BLaER1 (cell line): ENCODE data around the gene MIB2.
"Not testable (repeated sequence)": the region's sequence is repeated elsewhere in the genome, so short reads cannot be mapped to it uniquely, and the experiment has no call there.

Experiments used
- H3K27ac ChIP-seq: shearing (Covaris generic); formaldehyde crosslinking; 2 replicates; pipeline ENCODE4 v1.8.1; 2022
- H3K27me3 ChIP-seq: shearing (Covaris generic); formaldehyde crosslinking; 2 replicates; pipeline ENCODE4 v1.8.1; 2022
- H3K36me3 ChIP-seq: shearing (Covaris generic); formaldehyde crosslinking; 2 replicates; pipeline ENCODE4 v1.8.1; 2022
- H3K4me1 ChIP-seq: shearing (Covaris generic); formaldehyde crosslinking; 2 replicates; pipeline ENCODE4 v1.8.1; 2022
- H3K4me2 ChIP-seq: shearing (Covaris generic); formaldehyde crosslinking; 2 replicates; pipeline ENCODE4 v1.8.1; 2022
- H3K4me3 ChIP-seq: shearing (Covaris generic); formaldehyde crosslinking; 2 replicates; pipeline ENCODE4 v1.8.1; 2022
- H3K9ac ChIP-seq: shearing (Covaris generic); formaldehyde crosslinking; 2 replicates; pipeline ENCODE4 v1.8.1; 2022
- H3K9me3 ChIP-seq: shearing (Covaris generic); formaldehyde crosslinking; 2 replicates; pipeline ENCODE4 v1.8.1; 2022
- H4K20me1 ChIP-seq: shearing (Covaris generic); formaldehyde crosslinking; 2 replicates; pipeline ENCODE4 v1.8.1; 2022
- Cebpa-rat ChIP-seq: shearing (Covaris generic); IDR thresholded peaks from 2 replicates; pipeline ENCODE4 v1.8.1; 2022

MIB2 gene

GRCh38 chr1:1631782-1632420 is 16.6 kb downstream of the MIB2 start, which contains the start of gene MMP23B:
Gene MMP23B (plus strand): TSS chr1:1632173. CDS start chr1:1632219, 46 bp downstream.
- TF ChIP-seq Cebpa-rat, result no peak
- H3K36me3 ChIP-seq, result peaks cover 12% of the 10 kb centered on the region
- peaks cover 20% of the 10 kb centered on the region for H3K27me3 ChIP-seq
- H3K9me3 ChIP-seq, result no peaks in the 10 kb centered on the region
- H3K9ac ChIP-seq, result no peak within 1 kb of the TSS
- H3K4me1 ChIP-seq, result peaks cover 37% of the 10 kb centered on the region
- H3K4me3 ChIP-seq, result peak within 1 kb of the TSS; percentile 66
- H4K20me1 ChIP-seq, result peaks cover 7% of the 10 kb centered on the region
- peak within 1 kb of the TSS; percentile 98 for H3K4me2 ChIP-seq
- no peak within 1 kb of the TSS for H3K27ac ChIP-seq

- Histone ChIP-seq H3K27me3 (peaks cover 20% of the 10 kb centered on the region), H3K36me3 (peaks cover 19% of the 10 kb centered on the region), H3K4me1 (peaks cover 30% of the 10 kb centered on the region)
- not testable (repeated sequence) for H3K9ac ChIP-seq, H3K9me3 ChIP-seq, H3K27ac ChIP-seq, H4K20me1 ChIP-seq, H3K4me2 ChIP-seq, H3K4me3 ChIP-seq
Measured at GRCh38 chr1:1633409-1633808, 18.1 kb downstream of the MIB2 start.

GRCh38 chr1:1634613-1635012 is 19.3 kb downstream of the MIB2 start:
- not testable (repeated sequence) for H3K27ac ChIP-seq, H3K4me3 ChIP-seq, H3K9me3 ChIP-seq, H3K9ac ChIP-seq, H4K20me1 ChIP-seq, H3K4me2 ChIP-seq
- H3K4me1 ChIP-seq, result peaks cover 20% of the 10 kb centered on the region
- peaks cover 30% of the 10 kb centered on the region for H3K36me3 ChIP-seq
- H3K27me3 ChIP-seq, result peaks cover 20% of the 10 kb centered on the region

- peaks cover 35% of the 10 kb centered on the region for H3K36me3 ChIP-seq
- H3K27me3 ChIP-seq, H3K9ac ChIP-seq, H3K4me3 ChIP-seq, H3K27ac ChIP-seq, H3K4me1 ChIP-seq, H3K4me2 ChIP-seq, H4K20me1 ChIP-seq, H3K9me3 ChIP-seq: not testable (repeated sequence)
Measured at GRCh38 chr1:1636621-1637478, 21.6 kb downstream of the MIB2 start.

- not testable (repeated sequence) for H3K9ac ChIP-seq, H3K9me3 ChIP-seq, H3K4me3 ChIP-seq, H3K27ac ChIP-seq, H3K27me3 ChIP-seq, H4K20me1 ChIP-seq, H3K4me2 ChIP-seq, H3K4me1 ChIP-seq
- peaks cover 35% of the 10 kb centered on the region for H3K36me3 ChIP-seq
Measured at GRCh38 chr1:1637479-1637875, 22.2 kb downstream of the MIB2 start.

GRCh38 chr1:1638528-1638927 is 23.2 kb downstream of the MIB2 start:
- H3K9ac ChIP-seq, result not testable (repeated sequence)

GRCh38 chr1:1639368-1639767 is 24.1 kb downstream of the MIB2 start:
- H3K9me3 ChIP-seq, H3K9ac ChIP-seq, H4K20me1 ChIP-seq, H3K27me3 ChIP-seq, H3K4me2 ChIP-seq, H3K27ac ChIP-seq, H3K4me3 ChIP-seq, H3K4me1 ChIP-seq: not testable (repeated sequence)
- H3K36me3 ChIP-seq, result peaks cover 35% of the 10 kb centered on the region

More at GRCh38 chr1:1638528-1638927, 23.2 kb downstream of the MIB2 start:
- H3K36me3 ChIP-seq, result peaks cover 35% of the 10 kb centered on the region
- H3K27me3 ChIP-seq, H3K4me2 ChIP-seq, H3K27ac ChIP-seq, H3K9me3 ChIP-seq, H3K4me1 ChIP-seq, H3K4me3 ChIP-seq, H4K20me1 ChIP-seq: not testable (repeated sequence)

GRCh38 chr1:1640081-1640480 is 24.8 kb downstream of the MIB2 start:
- not testable (repeated sequence) for H3K27ac ChIP-seq, H4K20me1 ChIP-seq

GRCh38 chr1:1640711-1641461 is 25.6 kb downstream of the MIB2 start:
- H3K4me1 ChIP-seq, H3K4me3 ChIP-seq, H3K9ac ChIP-seq, H4K20me1 ChIP-seq, H3K27me3 ChIP-seq, H3K9me3 ChIP-seq, H3K4me2 ChIP-seq, H3K27ac ChIP-seq: not testable (repeated sequence)
- peaks cover 39% of the 10 kb centered on the region for H3K36me3 ChIP-seq

More at GRCh38 chr1:1640081-1640480, 24.8 kb downstream of the MIB2 start:
- not testable (repeated sequence) for H3K4me1 ChIP-seq, H3K27me3 ChIP-seq, H3K4me2 ChIP-seq, H3K4me3 ChIP-seq, H3K9ac ChIP-seq, H3K9me3 ChIP-seq
- H3K36me3 ChIP-seq, result peaks cover 35% of the 10 kb centered on the region

- H4K20me1 ChIP-seq, H3K9ac ChIP-seq, H3K9me3 ChIP-seq, H3K4me2 ChIP-seq, H3K4me3 ChIP-seq, H3K27ac ChIP-seq, H3K4me1 ChIP-seq, H3K27me3 ChIP-seq: not testable (repeated sequence)
- H3K36me3 ChIP-seq, result peaks cover 54% of the 10 kb centered on the region
Measured at GRCh38 chr1:1646326-1646725, 31.0 kb downstream of the MIB2 start.

GRCh38 chr1:1647567-1648241 is 32.4 kb downstream of the MIB2 start:
- Histone ChIP-seq H3K9ac (0 out of 2 replicates have a peak overlapping the region, but pooled peaks have one; percentile 45), H3K36me3 (peaks cover 68% of the 10 kb centered on the region)
- not testable (repeated sequence) for H4K20me1 ChIP-seq, H3K9me3 ChIP-seq, H3K4me1 ChIP-seq, H3K27me3 ChIP-seq, H3K27ac ChIP-seq, H3K4me3 ChIP-seq, H3K4me2 ChIP-seq

GRCh38 chr1:1648265-1648664 is 33.0 kb downstream of the MIB2 start:
- H3K27me3 ChIP-seq, H3K4me1 ChIP-seq, H4K20me1 ChIP-seq, H3K27ac ChIP-seq, H3K9me3 ChIP-seq, H3K4me3 ChIP-seq, H3K9ac ChIP-seq, H3K4me2 ChIP-seq: not testable (repeated sequence)
- H3K36me3 ChIP-seq, result peaks cover 73% of the 10 kb centered on the region

GRCh38 chr1:1658583-1659549 is 43.6 kb downstream of the MIB2 start, which contains the start of gene CDK11B:
Gene CDK11B (minus strand): TSS chr1:1659004. CDS start chr1:1657485, 1,519 bp downstream.
- H3K27me3 ChIP-seq, H4K20me1 ChIP-seq, H3K9me3 ChIP-seq, H3K4me1 ChIP-seq: not testable (repeated sequence)
- H3K27ac ChIP-seq, result peak within 1 kb of the TSS; percentile 91
- H3K36me3 ChIP-seq, result peaks cover 30% of the 10 kb centered on the region
- H3K4me3 ChIP-seq, result peak within 1 kb of the TSS; percentile 76
- peak within 1 kb of the TSS; percentile 84 for H3K9ac ChIP-seq
- peak within 1 kb of the TSS; percentile 59 for H3K4me2 ChIP-seq
